GM23248 (cell line): ENCODE measurements around the gene CFAP43. TPM values are rescaled to one million over a fixed set of nuclear protein-coding genes. Genes with fewer than 3 reads are reported as not detected.

Source experiments
- DNase-seq: peaks from one replicate; pipeline ENCODE4 v3.0.0-alpha.2; 2015
- H2AFZ ChIP-seq: fragments of 200-600 bp; sonication (generic); 2 replicates; pipeline ENCODE4 v1.6.1; 2016; ENCODE audit warnings: antibody characterized with exemption
- H3F3A ChIP-seq: fragments of 200-600 bp; sonication (generic); 2 replicates; pipeline ENCODE4 v1.6.1; 2016; ENCODE audit warnings: mild to moderate bottlenecking, antibody characterized with exemption, mixed run types; ENCODE audit not compliant: insufficient read depth
- H3K27ac ChIP-seq: fragments of 200-600 bp; sonication (generic); 2 replicates; pipeline ENCODE4 v1.5.1; 2016; ENCODE audit warnings: mild to moderate bottlenecking
- H3K27me3 ChIP-seq: fragments of 200-600 bp; sonication (generic); replicated peaks from 2 replicates; pipeline ENCODE4 v1.6.1; 2016; ENCODE audit warnings: mild to moderate bottlenecking; ENCODE audit not compliant: insufficient read depth
- H3K36me3 ChIP-seq: fragments of 200-600 bp; sonication (generic); 2 replicates; pipeline ENCODE4 v1.6.1; 2016; ENCODE audit warnings: low read depth, mild to moderate bottlenecking
- H3K4me1 ChIP-seq: fragments of 200-600 bp; sonication (generic); 2 replicates; pipeline ENCODE4 v1.6.1; 2016; ENCODE audit warnings: mild to moderate bottlenecking; ENCODE audit not compliant: insufficient read depth
- H3K4me2 ChIP-seq: fragments of 200-600 bp; sonication (generic); one replicate; pipeline ENCODE4 v1.6.1; 2016; ENCODE audit warnings: mild to moderate bottlenecking; ENCODE audit not compliant: unreplicated experiment
- H3K4me3 ChIP-seq: fragments of 200-600 bp; sonication (generic); 2 replicates; pipeline ENCODE4 v1.5.1; 2016; ENCODE audit warnings: mild to moderate bottlenecking
- H3K79me2 ChIP-seq: fragments of 200-600 bp; sonication (generic); 2 replicates; pipeline ENCODE4 v1.6.1; 2016; ENCODE audit warnings: mild to moderate bottlenecking; ENCODE audit not compliant: insufficient read depth
- H3K9ac ChIP-seq: fragments of 200-600 bp; sonication (generic); 2 replicates; pipeline ENCODE4 v1.6.1; 2016; ENCODE audit warnings: mild to moderate bottlenecking
- H3K9me2 ChIP-seq: fragments of 200-600 bp; sonication (generic); 2 replicates; pipeline ENCODE4 v1.6.1; 2016; ENCODE audit warnings: mixed run types, mild to moderate bottlenecking, moderate library complexity; ENCODE audit not compliant: insufficient read depth
- H3K9me3 ChIP-seq: fragments of 200-600 bp; sonication (generic); one replicate; pipeline ENCODE4 v1.6.1; 2017; ENCODE audit warnings: low read depth
- H4K20me1 ChIP-seq: fragments of 200-600 bp; sonication (generic); 2 replicates; pipeline ENCODE4 v1.6.0; 2016; ENCODE audit not compliant: insufficient read depth
- EZH2 ChIP-seq: fragments of 200-600 bp; sonication (generic); IDR thresholded peaks from 2 replicates; pipeline ENCODE4 v1.6.1; 2018; ENCODE audit warnings: antibody characterized with exemption, mild to moderate bottlenecking; ENCODE audit not compliant: insufficient read depth, poor library complexity, severe bottlenecking
- EZH2phosphoT487 ChIP-seq: fragments of 200-600 bp; sonication (generic); IDR thresholded peaks from 2 replicates; pipeline ENCODE4 v1.6.1; 2018; ENCODE audit warnings: antibody characterized with exemption, moderate library complexity, mild to moderate bottlenecking, low read depth; ENCODE audit not compliant: insufficient read depth
- WGBS, 2 experiments: methylation state at CpG; one replicate each; pipeline ENCODE4 v1.1.6; 2015 to 2017; ENCODE audit warnings: low lambda C conversion rate in 2 of 2, low coverage in 1 of 2; ENCODE audit errors: missing lambda C conversion rate in 2 of 2; 5-methylcytosine and 5-hydroxymethylcytosine counted together
- in situ Hi-C: fragments of 300-500 bp; cut with MboI; formaldehyde crosslinking; loops from 2 replicates; pipeline ENCODE4 v1.15.0; 2020
- polyA plus RNA-seq: library from polyadenylated mRNA; unstranded; fragments of >200 nt; fragmentation: Nextera tagmentation; extraction: Ambion mirVana; gene quantifications from 2 replicates; pipeline ENCODE4 v1.2.1, GENCODE V29; 2016
- total RNA-seq: library from RNA; depleted of rRNA; stranded (reverse); fragments of >200 nt; shearing (Covaris generic); gene quantifications from 2 replicates; pipeline ENCODE4 v1.2.3, GENCODE V29; 2014

CFAP43 gene
- total and polyA plus RNA-seq, 2 experiments from 2014 or later: 0.14 TPM; not detected in 1

GRCh38 chr10:104120903-104121484 is 111.2 kb downstream of the CFAP43 start:
- Histone ChIP-seq H3K4me3 (peak overlapping the region; percentile 80), H3K79me2 (peaks cover 10% of the 10 kb centered on the region; the same call in 1 of the 2 replicates), H3K4me2 (peak overlapping the region; percentile 86), H3K9me3 (no peaks in the 10 kb centered on the region), H3K36me3 (no peaks in the 10 kb centered on the region), H3K9me2 (no peaks in the 10 kb centered on the region), H3K27ac (peak overlapping the region; percentile 100), H3F3A (peaks cover 17% of the 10 kb centered on the region), H2AFZ (peak overlapping the region; percentile 89), H3K9ac (peak overlapping the region; percentile 98), H4K20me1 (no peaks in the 10 kb centered on the region), H3K27me3 (no peaks in the 10 kb centered on the region), H3K4me1 (peaks cover 40% of the 10 kb centered on the region)
- no peak for TF ChIP-seq EZH2phosphoT487
- TF ChIP-seq EZH2: no peak
- 0 to 1% methylated on average over 28 of the region's 28 CpGs for WGBS, 2 experiments
- in situ Hi-C loops: no loop called here
- DNase-seq: peak; percentile 99

DNA sequence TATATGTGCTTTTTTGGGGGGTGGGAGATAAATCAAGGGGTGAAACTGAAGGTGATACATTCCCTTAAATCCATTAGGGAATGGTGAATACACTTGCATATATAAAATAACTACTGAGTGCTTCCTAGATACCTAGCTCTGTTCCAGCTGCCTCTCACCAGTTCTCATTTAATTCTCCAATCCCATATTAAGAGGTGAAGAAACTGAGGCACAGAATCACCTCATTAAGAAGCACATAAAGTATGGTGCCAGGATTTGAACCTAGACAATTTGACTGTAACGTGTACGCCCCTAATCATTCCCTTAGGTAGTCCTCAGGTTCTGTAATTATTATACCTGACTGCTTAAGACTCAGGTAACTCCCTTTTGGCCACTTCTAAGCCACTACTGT is 111.7 kb downstream of the CFAP43 start:
- Histone ChIP-seq H3K9ac (peak overlapping the region; percentile 98), H3K9me3 (no peaks in the 10 kb centered on the region), H3K79me2 (peaks cover 10% of the 10 kb centered on the region; the same call in 1 of the 2 replicates), H3K27ac (peak overlapping the region; percentile 100), H3K4me1 (peaks cover 40% of the 10 kb centered on the region), H3K9me2 (no peaks in the 10 kb centered on the region), H3K4me2 (peak overlapping the region; percentile 86), H4K20me1 (no peaks in the 10 kb centered on the region), H2AFZ (peak overlapping the region; percentile 89), H3F3A (peaks cover 17% of the 10 kb centered on the region), H3K27me3 (no peaks in the 10 kb centered on the region), H3K36me3 (no peaks in the 10 kb centered on the region), H3K4me3 (peak overlapping the region; percentile 80)
- DNase-seq: no peak
- in situ Hi-C loops: no loop called here
- TF ChIP-seq EZH2: no peak
- no peak for TF ChIP-seq EZH2phosphoT487
- 11 to 24% methylated on average over 2 of the region's 2 CpGs for WGBS, 2 experiments

DNA sequence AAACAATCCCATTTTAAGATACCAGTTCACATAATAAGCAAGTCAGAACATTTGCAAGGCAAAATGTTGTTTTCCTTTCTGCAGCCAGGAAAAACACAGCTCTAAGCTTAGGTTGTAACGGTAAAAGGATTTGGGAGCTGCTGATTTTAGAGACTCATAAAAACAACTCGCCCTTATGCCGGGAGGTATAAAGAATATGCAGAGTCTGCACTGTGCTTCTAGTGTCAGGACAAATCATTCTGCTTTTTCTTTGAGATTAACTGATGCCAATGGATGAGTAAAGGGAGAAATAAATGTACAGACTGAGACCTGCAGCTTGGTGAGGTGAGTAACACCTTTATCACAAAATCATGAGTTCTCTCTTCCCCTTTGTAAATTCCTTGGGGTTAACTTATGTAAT is 112.2 kb downstream of the CFAP43 start:
- peak; percentile 20 for DNase-seq
- in situ Hi-C loops: no loop called here

GRCh38 chr10:104117839-104118323 is 114.3 kb downstream of the CFAP43 start:
- no peak overlapping the region for H3K4me2 ChIP-seq
- peak; percentile 88 for DNase-seq
- no peak overlapping the region for H2AFZ ChIP-seq

More for the DNA sequence above, 112.2 kb downstream of the CFAP43 start:
- H3K4me1 ChIP-seq: peaks cover 40% of the 10 kb centered on the region
- no peaks in the 10 kb centered on the region for H3K36me3 ChIP-seq
- 57 to 61% methylated on average over 3 of the region's 3 CpGs for WGBS, 2 experiments
- no peaks in the 10 kb centered on the region for H3K9me2 ChIP-seq
- no peaks in the 10 kb centered on the region for H3K27me3 ChIP-seq
- peak overlapping the region; percentile 98 for H3K9ac ChIP-seq
- H3K4me3 ChIP-seq: no peak overlapping the region
- peaks cover 10% of the 10 kb centered on the region; the same call in 1 of the 2 replicates for H3K79me2 ChIP-seq
- peak overlapping the region; percentile 89 for H2AFZ ChIP-seq
- H3F3A ChIP-seq: peaks cover 17% of the 10 kb centered on the region
- no peak for TF ChIP-seq EZH2phosphoT487
- no peak for TF ChIP-seq EZH2
- H4K20me1 ChIP-seq: no peaks in the 10 kb centered on the region
- H3K9me3 ChIP-seq: no peaks in the 10 kb centered on the region
- H3K27ac ChIP-seq: peak overlapping the region; percentile 100
- H3K4me2 ChIP-seq: peak overlapping the region; percentile 86

More at GRCh38 chr10:104117839-104118323, 114.3 kb downstream of the CFAP43 start:
- in situ Hi-C loops: no loop called here
- Histone ChIP-seq H4K20me1 (no peaks in the 10 kb centered on the region), H3F3A (peaks cover 17% of the 10 kb centered on the region), H3K27me3 (no peaks in the 10 kb centered on the region), H3K27ac (no peak overlapping the region), H3K4me3 (no peak overlapping the region), H3K79me2 (peaks cover 6% of the 10 kb centered on the region; the same call in 1 of the 2 replicates), H3K9ac (no peak overlapping the region), H3K9me2 (no peaks in the 10 kb centered on the region), H3K4me1 (peaks cover 31% of the 10 kb centered on the region), H3K9me3 (no peaks in the 10 kb centered on the region), H3K36me3 (no peaks in the 10 kb centered on the region)
- TF ChIP-seq EZH2phosphoT487 (no peak), EZH2 (no peak)
- WGBS, 2 experiments: 92 to 96% methylated on average over 4 of the region's 4 CpGs
